ENCODE data around the gene NFATC3. TPM values are rescaled to one million over a fixed set of nuclear protein-coding genes. Genes with fewer than 3 reads are reported as not detected.

NFATC3 gene
- total RNA-seq, 2 donors from 2014 or later: 91.9 to 131 TPM

- DNase-seq (ENCODE audit: low spot score) (no peak), ATAC-seq (no peak)
- H3K27ac Mint-ChIP-seq: peak overlapping the region; percentile 91 to 95
- no peaks in the 10 kb centered on the region for H3K27me3 Mint-ChIP-seq
- H3K4me1 Mint-ChIP-seq (ENCODE audit: low read depth in 2 of 2): peaks cover 73 to 74% of the 10 kb centered on the region in 2 donors
- H3K36me3 Mint-ChIP-seq: peaks cover 7% of the 10 kb centered on the region
- peak overlapping the region; percentile 3 for H3K4me3 Mint-ChIP-seq
- H3K9me3 Mint-ChIP-seq: no peaks in the 10 kb centered on the region
Measured at GRCh38 chr16:68065716-68066305, 19.4 kb upstream of the NFATC3 start.

- Mint-ChIP-seq H3K9me3 (no peaks in the 10 kb centered on the region), H3K36me3 (peaks cover 13% of the 10 kb centered on the region), H3K27ac (peak overlapping the region; percentile 91 to 95), H3K4me1 (ENCODE audit: low read depth in 2 of 2) (peaks cover 69 to 74% of the 10 kb centered on the region in 2 donors), H3K4me3 (no peak overlapping the region), H3K27me3 (no peaks in the 10 kb centered on the region)
- no peak for ATAC-seq
- DNase-seq (ENCODE audit: low spot score): no peak
Measured at GRCh38 chr16:68066763-68067162, 18.4 kb upstream of the NFATC3 start.

GRCh38 chr16:68068926-68069325 lies 16.2 kb upstream of the NFATC3 start:
- Mint-ChIP-seq H3K9me3 (no peaks in the 10 kb centered on the region), H3K4me1 (ENCODE audit: low read depth in 2 of 2) (peaks cover 65 to 73% of the 10 kb centered on the region in 2 donors), H3K4me3 (no peak overlapping the region), H3K27me3 (no peaks in the 10 kb centered on the region), H3K36me3 (peaks cover 13% of the 10 kb centered on the region), H3K27ac (peak overlapping the region in 1 of 2 donors; percentile 88)
- DNase-seq (ENCODE audit: low spot score): no peak
- no peak for ATAC-seq

GRCh38 chr16:68069511-68070248 lies 15.5 kb upstream of the NFATC3 start:
- Mint-ChIP-seq H3K9me3 (no peaks in the 10 kb centered on the region), H3K27me3 (no peaks in the 10 kb centered on the region), H3K4me3 (peak overlapping the region; percentile 81), H3K4me1 (ENCODE audit: low read depth in 2 of 2) (peaks cover 66 to 73% of the 10 kb centered on the region in 2 donors), H3K36me3 (peaks cover 16% of the 10 kb centered on the region), H3K27ac (peak overlapping the region; percentile 88 to 93)
- peak; percentile 34 to 67 for ATAC-seq
- DNase-seq (ENCODE audit: low spot score): no peak

GRCh38 chr16:68070249-68070730 lies 14.9 kb upstream of the NFATC3 start:
- Mint-ChIP-seq H3K27ac (peak overlapping the region; percentile 88 to 93), H3K9me3 (no peaks in the 10 kb centered on the region), H3K4me1 (ENCODE audit: low read depth in 2 of 2) (peaks cover 66 to 73% of the 10 kb centered on the region in 2 donors), H3K36me3 (peaks cover 18% of the 10 kb centered on the region), H3K4me3 (peak overlapping the region; percentile 81), H3K27me3 (no peaks in the 10 kb centered on the region)
- ATAC-seq (peak in 1 of 2 donors; percentile 4), DNase-seq (ENCODE audit: low spot score) (no peak)

GRCh38 chr16:68070806-68071517 lies 14.2 kb upstream of the NFATC3 start:
- H3K9me3 Mint-ChIP-seq: no peaks in the 10 kb centered on the region
- peaks cover 18% of the 10 kb centered on the region for H3K36me3 Mint-ChIP-seq
- no peaks in the 10 kb centered on the region for H3K27me3 Mint-ChIP-seq
- H3K27ac Mint-ChIP-seq: peak overlapping the region; percentile 88 to 93
- ATAC-seq (peak; percentile 54 to 63), DNase-seq (ENCODE audit: low spot score) (no peak)
- H3K4me1 Mint-ChIP-seq (ENCODE audit: low read depth in 2 of 2): peaks cover 65 to 75% of the 10 kb centered on the region in 2 donors
- peak overlapping the region; percentile 81 for H3K4me3 Mint-ChIP-seq

GRCh38 chr16:68071518-68071901 lies 13.7 kb upstream of the NFATC3 start:
- peak overlapping the region; percentile 81 for H3K4me3 Mint-ChIP-seq
- DNase-seq (ENCODE audit: low spot score) (no peak), ATAC-seq (no peak)
- H3K36me3 Mint-ChIP-seq: peaks cover 18% of the 10 kb centered on the region
- no peaks in the 10 kb centered on the region for H3K27me3 Mint-ChIP-seq
- peak overlapping the region; percentile 88 to 93 for H3K27ac Mint-ChIP-seq
- H3K4me1 Mint-ChIP-seq (ENCODE audit: low read depth in 2 of 2): peaks cover 64 to 75% of the 10 kb centered on the region in 2 donors
- no peaks in the 10 kb centered on the region for H3K9me3 Mint-ChIP-seq

GRCh38 chr16:68072038-68072695 lies 13.0 kb upstream of the NFATC3 start:
- Mint-ChIP-seq H3K27me3 (no peaks in the 10 kb centered on the region), H3K4me1 (ENCODE audit: low read depth in 2 of 2) (peaks cover 63 to 74% of the 10 kb centered on the region in 2 donors), H3K4me3 (peak overlapping the region; percentile 38), H3K27ac (peak overlapping the region; percentile 88 to 93), H3K36me3 (peaks cover 18% of the 10 kb centered on the region), H3K9me3 (no peaks in the 10 kb centered on the region)
- no peak for DNase-seq (ENCODE audit: low spot score)
- ATAC-seq: no peak

- DNase-seq (ENCODE audit: low spot score) (no peak), ATAC-seq (no peak)
- Mint-ChIP-seq H3K4me3 (peak overlapping the region; percentile 90), H3K4me1 (ENCODE audit: low read depth in 2 of 2) (peaks cover 70 to 79% of the 10 kb centered on the region in 2 donors), H3K27ac (peak overlapping the region; percentile 95), H3K9me3 (no peaks in the 10 kb centered on the region), H3K27me3 (no peaks in the 10 kb centered on the region), H3K36me3 (peaks cover 16% of the 10 kb centered on the region)
Measured at GRCh38 chr16:68073902-68074760, 11.0 kb upstream of the NFATC3 start.

GRCh38 chr16:68074850-68075555 lies 10.2 kb upstream of the NFATC3 start:
- H3K36me3 Mint-ChIP-seq: peaks cover 16% of the 10 kb centered on the region
- H3K27me3 Mint-ChIP-seq: no peaks in the 10 kb centered on the region
- H3K4me3 Mint-ChIP-seq: peak overlapping the region; percentile 90
- H3K27ac Mint-ChIP-seq: peak overlapping the region; percentile 95
- no peaks in the 10 kb centered on the region for H3K9me3 Mint-ChIP-seq
- peak; percentile 80 to 87 for ATAC-seq
- peaks cover 75 to 83% of the 10 kb centered on the region in 2 donors for H3K4me1 Mint-ChIP-seq (ENCODE audit: low read depth in 2 of 2)
- peak; percentile 89 for DNase-seq (ENCODE audit: low spot score)

GRCh38 chr16:68075980-68076379 lies 9.2 kb upstream of the NFATC3 start:
- Mint-ChIP-seq H3K27ac (peak overlapping the region; percentile 95), H3K9me3 (no peaks in the 10 kb centered on the region), H3K36me3 (peaks cover 15% of the 10 kb centered on the region), H3K4me3 (peak overlapping the region; percentile 17), H3K4me1 (ENCODE audit: low read depth in 2 of 2) (peaks cover 70 to 79% of the 10 kb centered on the region in 2 donors), H3K27me3 (no peaks in the 10 kb centered on the region)
- DNase-seq (ENCODE audit: low spot score): no peak
- no peak for ATAC-seq

- Mint-ChIP-seq H3K27ac (peak overlapping the region; percentile 95), H3K36me3 (peaks cover 10% of the 10 kb centered on the region), H3K4me3 (peak overlapping the region; percentile 17), H3K9me3 (no peaks in the 10 kb centered on the region), H3K27me3 (no peaks in the 10 kb centered on the region), H3K4me1 (ENCODE audit: low read depth in 2 of 2) (peaks cover 71 to 79% of the 10 kb centered on the region in 2 donors)
- ATAC-seq: no peak
- no peak for DNase-seq (ENCODE audit: low spot score)
Measured at GRCh38 chr16:68076560-68076959, 8.6 kb upstream of the NFATC3 start.
